Mucosa of descending colon (tissue), 3 donors: Measurements from ENCODE around the gene PTGS1. TPM values are rescaled to one million over a fixed set of nuclear protein-coding genes. Genes with fewer than 3 reads are reported as not detected.

ENCODE experiments used
- ATAC-seq: fragments of 200-7000 bp; cut with Tn5 transposase; one replicate; pipeline ENCODE4 v1.9.1; 2020; ENCODE audit warnings: mild to moderate bottlenecking, moderate library complexity
- DNase-seq, 3 donors: peaks; one replicate each; pipeline ENCODE4 v3.0.0-alpha.2; 2020
- H3K36me3 ChIP-seq: fragments of 200-600 bp; one replicate; pipeline ENCODE4 v1.8.0; 2021; ENCODE audit warnings: low read depth, mild to moderate bottlenecking
- H3K4me1 ChIP-seq: fragments of 200-600 bp; one replicate; pipeline ENCODE4 v1.8.0; 2021; ENCODE audit warnings: low read depth, mild to moderate bottlenecking
- H3K4me3 ChIP-seq: fragments of 200-600 bp; one replicate; pipeline ENCODE4 v1.8.0; 2021; ENCODE audit warnings: mild to moderate bottlenecking
- H3K9me3 ChIP-seq: fragments of 200-600 bp; one replicate; pipeline ENCODE4 v1.8.0; 2021; ENCODE audit warnings: mild to moderate bottlenecking
- intact Hi-C, 2 donors: fragments of 100-400 bp; cut with DNase I in 1 of 2; cut with micrococcal nuclease in 1 of 2; formaldehyde crosslinking; loops; one replicate each; pipeline versions ENCODE4 v1.11.0 to v1.11.1; 2022; cut with DNase I, micrococcal nuclease
- total RNA-seq, 3 donors: library from RNA; stranded (reverse); fragmentation: NEBNext Ultra II Directional in 2 of 3; extraction: Animal tissue kit (Norgen Biotek cat#: 25700) in 2 of 3; gene quantifications; one replicate each; pipeline versions ENCODE4 v1.2.1 to v1.2.4, GENCODE V29; 2021 to 2023
- TF ChIP-seq, protein P1 (sequence below): fragments of 200-600 bp; IDR thresholded peaks from one replicate; pipeline ENCODE4 v1.8.0; 2022; ENCODE audit warnings: antibody characterized with exemption, mild to moderate bottlenecking
- donor health status: DM: no; HTN: no; CAD: no; lungs with moderate emphysema.
- donor health status: DM: no; HTN: no; CAD: no.
- donor health status: DM: no; HTN: yes; CAD: no.

The PTGS1 gene
- total RNA-seq, 3 donors from 2014 or later = 8.8 to 192 (median 15.3) TPM

DNA sequence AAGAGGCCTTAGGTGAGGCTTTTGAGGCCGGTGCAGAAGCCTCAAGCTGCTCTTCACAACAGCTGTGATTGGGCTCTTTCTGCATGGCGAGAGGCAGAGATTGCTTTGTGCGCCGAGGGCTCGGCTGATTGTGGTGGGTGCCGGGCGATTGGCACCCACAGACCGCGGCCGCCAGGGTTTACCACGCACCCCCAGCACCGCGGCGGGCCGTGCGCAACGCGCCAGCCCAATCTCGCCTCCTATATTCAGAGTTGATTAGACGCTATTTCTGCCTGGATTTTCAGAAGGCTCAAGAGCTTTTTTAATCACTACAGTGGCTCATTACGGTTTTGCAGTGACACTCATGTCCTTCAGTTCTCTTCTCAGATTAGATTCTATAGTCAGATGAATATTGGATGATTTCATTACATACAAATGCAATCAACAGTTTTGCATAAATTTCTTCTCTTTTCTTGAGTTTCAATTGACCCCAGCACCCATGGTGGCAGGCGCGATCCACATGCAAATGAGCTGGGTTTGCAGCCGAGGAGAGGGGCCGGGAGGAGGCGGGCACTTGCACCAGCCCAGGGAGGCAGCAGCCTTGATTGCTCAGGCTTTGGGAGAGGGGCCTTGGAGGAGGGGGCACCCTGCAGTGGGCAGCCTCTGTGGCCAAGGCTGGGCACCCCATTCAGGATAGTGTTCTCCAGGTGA is 33.8 kb upstream of the PTGS1 start:
- ATAC-seq (no peak), DNase-seq (no peak)
- Histone ChIP-seq H3K4me3 (no peak overlapping the region), H3K4me1 (no peaks in the 10 kb centered on the region), H3K36me3 (no peaks in the 10 kb centered on the region), H3K9me3 (no peaks in the 10 kb centered on the region)
- TF ChIP-seq, protein P1, sequence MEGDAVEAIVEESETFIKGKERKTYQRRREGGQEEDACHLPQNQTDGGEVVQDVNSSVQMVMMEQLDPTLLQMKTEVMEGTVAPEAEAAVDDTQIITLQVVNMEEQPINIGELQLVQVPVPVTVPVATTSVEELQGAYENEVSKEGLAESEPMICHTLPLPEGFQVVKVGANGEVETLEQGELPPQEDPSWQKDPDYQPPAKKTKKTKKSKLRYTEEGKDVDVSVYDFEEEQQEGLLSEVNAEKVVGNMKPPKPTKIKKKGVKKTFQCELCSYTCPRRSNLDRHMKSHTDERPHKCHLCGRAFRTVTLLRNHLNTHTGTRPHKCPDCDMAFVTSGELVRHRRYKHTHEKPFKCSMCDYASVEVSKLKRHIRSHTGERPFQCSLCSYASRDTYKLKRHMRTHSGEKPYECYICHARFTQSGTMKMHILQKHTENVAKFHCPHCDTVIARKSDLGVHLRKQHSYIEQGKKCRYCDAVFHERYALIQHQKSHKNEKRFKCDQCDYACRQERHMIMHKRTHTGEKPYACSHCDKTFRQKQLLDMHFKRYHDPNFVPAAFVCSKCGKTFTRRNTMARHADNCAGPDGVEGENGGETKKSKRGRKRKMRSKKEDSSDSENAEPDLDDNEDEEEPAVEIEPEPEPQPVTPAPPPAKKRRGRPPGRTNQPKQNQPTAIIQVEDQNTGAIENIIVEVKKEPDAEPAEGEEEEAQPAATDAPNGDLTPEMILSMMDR = no peak
- intact Hi-C loops = no loop called here

DNA sequence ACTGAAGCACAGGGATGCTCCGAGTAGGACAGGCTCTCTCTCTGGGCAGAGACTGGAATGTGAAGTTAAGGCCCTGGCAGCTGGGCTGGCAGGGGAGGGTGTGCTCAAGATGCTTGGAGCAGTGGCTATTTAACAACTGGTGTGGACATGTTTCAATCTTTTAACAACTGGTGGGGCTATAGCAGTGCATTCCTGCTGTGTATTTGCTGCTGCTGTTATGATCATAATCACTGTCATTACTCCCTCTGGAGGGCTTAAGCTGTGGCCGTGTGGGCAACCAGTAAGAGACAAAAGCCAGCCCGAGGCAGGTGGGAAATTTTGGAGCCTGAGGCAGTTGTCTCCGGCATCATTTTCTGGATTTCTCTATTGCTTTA is 33.3 kb upstream of the PTGS1 start:
- intact Hi-C loops = no loop called here
- no peak for DNase-seq
- TF ChIP-seq, protein P1 = no peak

GRCh38 chr9:122338536-122338935 is 32.3 kb upstream of the PTGS1 start:
- no peak for ATAC-seq

More for the DNA sequence above, 33.3 kb upstream of the PTGS1 start:
- no peak overlapping the region for H3K4me3 ChIP-seq
- H3K36me3 ChIP-seq = no peaks in the 10 kb centered on the region
- ATAC-seq = no peak
- no peaks in the 10 kb centered on the region for H3K9me3 ChIP-seq
- no peaks in the 10 kb centered on the region for H3K4me1 ChIP-seq

GRCh38 chr9:122338994-122339393 is 31.8 kb upstream of the PTGS1 start:
- TF ChIP-seq, protein P1 = no peak
- ATAC-seq (no peak), DNase-seq (no peak)
- H3K9me3 ChIP-seq = no peaks in the 10 kb centered on the region
- no peaks in the 10 kb centered on the region for H3K4me1 ChIP-seq
- H3K4me3 ChIP-seq = no peak overlapping the region
- intact Hi-C loops = no loop called here
- no peaks in the 10 kb centered on the region for H3K36me3 ChIP-seq

More at GRCh38 chr9:122338536-122338935, 32.3 kb upstream of the PTGS1 start:
- H3K9me3 ChIP-seq = no peaks in the 10 kb centered on the region
- intact Hi-C loops = no loop called here
- TF ChIP-seq, protein P1 = no peak
- no peaks in the 10 kb centered on the region for H3K36me3 ChIP-seq
- H3K4me1 ChIP-seq = no peaks in the 10 kb centered on the region
- H3K4me3 ChIP-seq = no peak overlapping the region
- DNase-seq = no peak

DNA sequence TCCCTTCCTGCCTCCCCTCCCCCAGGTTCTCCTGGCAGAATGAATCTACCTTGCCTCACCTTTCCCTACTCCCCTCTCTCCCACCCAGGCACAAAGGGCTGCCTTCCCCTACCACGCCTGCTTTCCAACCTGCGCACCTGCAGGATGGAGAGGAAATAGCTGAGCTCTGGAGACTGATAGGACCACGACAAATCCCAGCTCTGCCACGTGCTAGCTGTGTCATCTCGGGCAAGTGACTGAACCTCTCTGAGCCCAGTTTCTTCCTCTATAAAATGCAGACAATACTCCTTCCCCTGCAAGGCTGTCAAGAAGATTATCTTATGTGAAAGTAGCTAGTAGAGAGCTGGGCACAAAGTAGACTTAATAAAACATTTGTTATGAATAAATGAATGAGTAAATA is 31.2 kb upstream of the PTGS1 start:
- ATAC-seq (no peak), DNase-seq (no peak)
- H3K4me3 ChIP-seq = no peak overlapping the region
- intact Hi-C loops = no loop called here
- no peaks in the 10 kb centered on the region for H3K9me3 ChIP-seq
- TF ChIP-seq, protein P1 = no peak
- no peaks in the 10 kb centered on the region for H3K36me3 ChIP-seq
- H3K4me1 ChIP-seq = no peaks in the 10 kb centered on the region
